HL-60 (cell line): ENCODE results near the gene NUFIP2.

ENCODE experiments used
- DNase-seq, 2 experiments: peaks; one replicate each; pipeline ENCODE4 v3.0.0-alpha.2; 2010 to 2020; ENCODE audit warnings: low read depth in 1 of 2, low spot score in 1 of 2
- H3K27ac ChIP-seq: fragments of 250-450 bp; sonication (Bioruptor Pico); replicated peaks from 2 replicates; pipeline ENCODE4 v1.5.1; 2020; ENCODE audit warnings: mild to moderate bottlenecking, moderate library complexity
- H3K27me3 ChIP-seq: fragments of 250-450 bp; sonication (Bioruptor Pico); 2 replicates; pipeline ENCODE4 v1.5.1; 2021; ENCODE audit warnings: mild to moderate bottlenecking, moderate library complexity; ENCODE audit not compliant: insufficient read depth, poor library complexity, severe bottlenecking
- H3K4me3 ChIP-seq: replicated peaks from 2 replicates; pipeline ENCODE4 v1.5.1; 2011; ENCODE audit warnings: mild to moderate bottlenecking, control low read depth, low read length; ENCODE audit not compliant: insufficient read depth
- GABPA ChIP-seq: IDR thresholded peaks from 2 replicates; pipeline ENCODE4 v1.6.1; 2012; ENCODE audit warnings: low read depth
- POLR2AphosphoS5 ChIP-seq: IDR thresholded peaks from 2 replicates; pipeline ENCODE4 v1.6.1; 2012; ENCODE audit warnings: low read depth
- SPI1 ChIP-seq: IDR thresholded peaks from 2 replicates; pipeline ENCODE4 v1.6.1; 2012; ENCODE audit warnings: low read depth, mild to moderate bottlenecking, borderline replicate concordance
- TF ChIP-seq, protein P1 (sequence below): IDR thresholded peaks from 2 replicates; pipeline ENCODE4 v1.6.1; 2012; ENCODE audit warnings: low read depth; ENCODE audit not compliant: insufficient replicate concordance
- TF ChIP-seq, protein P2 (sequence below): IDR thresholded peaks from one replicate; pipeline ENCODE4 v1.5.1; 2011; ENCODE audit warnings: low read length, control low read depth, inconsistent platforms; ENCODE audit not compliant: insufficient read depth

The NUFIP2 gene

DNA sequence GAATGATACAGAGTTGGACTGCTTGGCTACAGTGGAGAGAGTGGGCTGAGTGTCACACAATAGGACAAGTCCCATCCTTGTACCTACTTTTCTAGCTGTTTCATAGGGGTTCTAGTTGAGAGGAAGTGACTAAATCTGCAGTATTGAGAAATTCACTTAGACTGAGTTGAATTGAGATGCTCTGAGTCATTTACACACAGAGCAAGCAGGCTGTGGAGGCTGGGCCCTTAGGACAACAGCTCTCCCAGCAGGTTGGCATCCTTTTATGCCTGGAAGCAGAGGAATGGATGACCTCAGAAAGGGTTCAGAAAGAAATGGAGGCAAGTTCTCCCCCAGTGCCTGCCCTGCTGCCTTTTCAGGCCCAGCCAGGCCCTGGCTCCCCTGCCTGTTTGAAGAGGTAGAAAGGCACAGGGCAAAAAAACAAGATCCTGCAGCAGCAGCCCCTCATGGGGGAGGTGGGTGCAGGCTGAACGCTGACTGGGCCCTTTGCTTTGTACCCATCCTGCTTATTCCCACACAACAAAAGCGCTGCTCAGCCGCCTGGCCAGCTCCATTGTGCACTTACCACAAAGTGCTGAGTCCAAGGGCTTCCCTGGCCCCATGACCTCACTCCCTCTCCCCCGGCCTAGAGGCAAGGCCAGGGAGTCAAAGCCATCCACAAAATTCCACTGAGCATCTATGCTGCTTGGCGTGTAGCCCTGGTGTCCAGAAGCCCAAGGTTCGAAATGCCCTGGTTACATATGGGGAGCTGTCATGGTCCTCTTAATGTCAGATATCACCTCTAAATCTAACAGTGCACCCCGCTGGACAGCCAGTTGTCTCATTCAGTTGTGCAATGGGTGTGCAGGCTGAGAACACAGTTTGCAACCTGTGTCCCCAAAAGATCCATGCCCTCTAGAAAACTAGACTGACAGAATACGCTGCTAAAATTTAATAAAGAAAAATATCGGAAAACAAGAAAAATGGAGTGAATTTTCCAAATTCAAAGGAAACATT, 52.7 kb downstream of the NUFIP2 start:
- no peak for TF ChIP-seq POLR2AphosphoS5
- peak; percentile 90 for TF ChIP-seq SPI1
- TF ChIP-seq, protein P1, sequence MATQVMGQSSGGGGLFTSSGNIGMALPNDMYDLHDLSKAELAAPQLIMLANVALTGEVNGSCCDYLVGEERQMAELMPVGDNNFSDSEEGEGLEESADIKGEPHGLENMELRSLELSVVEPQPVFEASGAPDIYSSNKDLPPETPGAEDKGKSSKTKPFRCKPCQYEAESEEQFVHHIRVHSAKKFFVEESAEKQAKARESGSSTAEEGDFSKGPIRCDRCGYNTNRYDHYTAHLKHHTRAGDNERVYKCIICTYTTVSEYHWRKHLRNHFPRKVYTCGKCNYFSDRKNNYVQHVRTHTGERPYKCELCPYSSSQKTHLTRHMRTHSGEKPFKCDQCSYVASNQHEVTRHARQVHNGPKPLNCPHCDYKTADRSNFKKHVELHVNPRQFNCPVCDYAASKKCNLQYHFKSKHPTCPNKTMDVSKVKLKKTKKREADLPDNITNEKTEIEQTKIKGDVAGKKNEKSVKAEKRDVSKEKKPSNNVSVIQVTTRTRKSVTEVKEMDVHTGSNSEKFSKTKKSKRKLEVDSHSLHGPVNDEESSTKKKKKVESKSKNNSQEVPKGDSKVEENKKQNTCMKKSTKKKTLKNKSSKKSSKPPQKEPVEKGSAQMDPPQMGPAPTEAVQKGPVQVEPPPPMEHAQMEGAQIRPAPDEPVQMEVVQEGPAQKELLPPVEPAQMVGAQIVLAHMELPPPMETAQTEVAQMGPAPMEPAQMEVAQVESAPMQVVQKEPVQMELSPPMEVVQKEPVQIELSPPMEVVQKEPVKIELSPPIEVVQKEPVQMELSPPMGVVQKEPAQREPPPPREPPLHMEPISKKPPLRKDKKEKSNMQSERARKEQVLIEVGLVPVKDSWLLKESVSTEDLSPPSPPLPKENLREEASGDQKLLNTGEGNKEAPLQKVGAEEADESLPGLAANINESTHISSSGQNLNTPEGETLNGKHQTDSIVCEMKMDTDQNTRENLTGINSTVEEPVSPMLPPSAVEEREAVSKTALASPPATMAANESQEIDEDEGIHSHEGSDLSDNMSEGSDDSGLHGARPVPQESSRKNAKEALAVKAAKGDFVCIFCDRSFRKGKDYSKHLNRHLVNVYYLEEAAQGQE = no peak
- no peaks in the 10 kb centered on the region for H3K27me3 ChIP-seq
- no peak overlapping the region for H3K27ac ChIP-seq
- H3K4me3 ChIP-seq = no peak overlapping the region
- peak; percentile 60 to 78 for DNase-seq

DNA sequence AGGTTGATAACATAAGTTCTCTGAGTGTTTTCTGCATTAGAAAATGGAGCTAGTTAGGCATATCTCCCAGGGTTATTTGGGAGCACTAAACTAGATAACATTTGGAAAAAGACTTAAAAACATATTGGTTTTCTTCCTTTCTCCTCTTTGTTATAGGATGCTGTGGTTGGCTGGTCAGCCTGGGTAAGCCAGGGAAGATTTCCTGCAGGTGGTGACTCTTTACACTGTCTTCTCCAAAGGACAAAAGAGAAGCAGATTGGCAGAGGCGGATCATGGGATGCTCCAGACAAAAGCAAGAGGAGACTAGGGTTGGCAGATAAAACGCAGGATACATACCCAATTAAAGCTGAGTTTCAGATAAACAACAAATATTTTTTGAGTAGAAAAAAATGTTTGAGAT, 53.5 kb downstream of the NUFIP2 start:
- TF ChIP-seq POLR2AphosphoS5 (no peak), GABPA (no peak), SPI1 (no peak)
- TF ChIP-seq, protein P2, sequence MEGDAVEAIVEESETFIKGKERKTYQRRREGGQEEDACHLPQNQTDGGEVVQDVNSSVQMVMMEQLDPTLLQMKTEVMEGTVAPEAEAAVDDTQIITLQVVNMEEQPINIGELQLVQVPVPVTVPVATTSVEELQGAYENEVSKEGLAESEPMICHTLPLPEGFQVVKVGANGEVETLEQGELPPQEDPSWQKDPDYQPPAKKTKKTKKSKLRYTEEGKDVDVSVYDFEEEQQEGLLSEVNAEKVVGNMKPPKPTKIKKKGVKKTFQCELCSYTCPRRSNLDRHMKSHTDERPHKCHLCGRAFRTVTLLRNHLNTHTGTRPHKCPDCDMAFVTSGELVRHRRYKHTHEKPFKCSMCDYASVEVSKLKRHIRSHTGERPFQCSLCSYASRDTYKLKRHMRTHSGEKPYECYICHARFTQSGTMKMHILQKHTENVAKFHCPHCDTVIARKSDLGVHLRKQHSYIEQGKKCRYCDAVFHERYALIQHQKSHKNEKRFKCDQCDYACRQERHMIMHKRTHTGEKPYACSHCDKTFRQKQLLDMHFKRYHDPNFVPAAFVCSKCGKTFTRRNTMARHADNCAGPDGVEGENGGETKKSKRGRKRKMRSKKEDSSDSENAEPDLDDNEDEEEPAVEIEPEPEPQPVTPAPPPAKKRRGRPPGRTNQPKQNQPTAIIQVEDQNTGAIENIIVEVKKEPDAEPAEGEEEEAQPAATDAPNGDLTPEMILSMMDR = no peak
- TF ChIP-seq, protein P1 = no peak
- no peak overlapping the region for H3K4me3 ChIP-seq
- H3K27ac ChIP-seq = no peak overlapping the region
- DNase-seq = no peak
- H3K27me3 ChIP-seq = no peaks in the 10 kb centered on the region

DNA sequence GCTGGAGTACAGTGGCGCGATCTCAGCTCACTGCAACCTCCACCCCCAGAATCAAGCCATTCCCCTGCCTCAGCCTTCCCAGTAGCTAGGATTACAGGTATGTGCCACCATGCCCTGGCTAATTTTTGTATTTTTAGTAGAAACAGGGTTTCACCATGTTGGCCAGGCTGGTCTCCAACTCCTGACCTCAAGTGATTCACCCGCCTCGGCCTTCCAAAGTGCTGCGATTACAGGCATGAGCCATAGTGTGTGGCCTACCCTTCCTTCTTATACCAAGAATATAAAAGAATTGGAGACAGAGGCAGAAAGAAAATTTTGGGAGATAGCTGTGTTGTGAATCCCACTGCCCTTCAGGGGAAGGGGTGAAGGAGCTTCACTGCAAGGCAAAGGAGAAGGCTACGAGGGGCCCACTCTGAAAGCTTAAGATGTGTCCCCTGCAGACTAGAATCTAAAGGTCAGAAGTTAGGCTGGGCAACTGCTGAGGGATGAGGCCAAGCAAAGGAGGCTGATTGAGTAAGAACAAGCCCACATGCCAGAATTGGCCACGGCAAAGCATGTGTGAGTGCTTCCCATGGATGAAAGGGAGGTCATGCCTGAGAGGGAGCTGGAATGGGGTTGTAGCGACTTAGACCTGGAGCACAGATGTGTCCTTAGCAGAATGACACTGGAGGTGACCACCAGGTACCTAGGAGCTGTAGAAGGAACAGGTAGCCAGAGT, 55.7 kb downstream of the NUFIP2 start:
- TF ChIP-seq, protein P2 = no peak
- TF ChIP-seq POLR2AphosphoS5 (no peak), SPI1 (no peak), GABPA (no peak)
- TF ChIP-seq, protein P1 = no peak
- Histone ChIP-seq H3K27ac (no peak overlapping the region), H3K4me3 (no peak overlapping the region), H3K27me3 (no peaks in the 10 kb centered on the region)
- DNase-seq = no peak
